GM12892 (cell line): ENCODE results near the gene ARRDC5.

ENCODE experiments used
- POLR2A ChIP-seq: IDR thresholded peaks from 2 replicates; pipeline ENCODE4 v1.6.1; 2011; ENCODE audit warnings: low read depth, low read length, control low read depth
- POLR2AphosphoS5 ChIP-seq: IDR thresholded peaks from 2 replicates; pipeline ENCODE4 v1.6.1; 2011; ENCODE audit warnings: low read depth, low read length, control low read depth
- TAF1 ChIP-seq: IDR thresholded peaks from 2 replicates; pipeline ENCODE4 v1.6.1; 2011; ENCODE audit warnings: low read depth, mild to moderate bottlenecking, control low read depth, low read length, borderline replicate concordance

DNA sequence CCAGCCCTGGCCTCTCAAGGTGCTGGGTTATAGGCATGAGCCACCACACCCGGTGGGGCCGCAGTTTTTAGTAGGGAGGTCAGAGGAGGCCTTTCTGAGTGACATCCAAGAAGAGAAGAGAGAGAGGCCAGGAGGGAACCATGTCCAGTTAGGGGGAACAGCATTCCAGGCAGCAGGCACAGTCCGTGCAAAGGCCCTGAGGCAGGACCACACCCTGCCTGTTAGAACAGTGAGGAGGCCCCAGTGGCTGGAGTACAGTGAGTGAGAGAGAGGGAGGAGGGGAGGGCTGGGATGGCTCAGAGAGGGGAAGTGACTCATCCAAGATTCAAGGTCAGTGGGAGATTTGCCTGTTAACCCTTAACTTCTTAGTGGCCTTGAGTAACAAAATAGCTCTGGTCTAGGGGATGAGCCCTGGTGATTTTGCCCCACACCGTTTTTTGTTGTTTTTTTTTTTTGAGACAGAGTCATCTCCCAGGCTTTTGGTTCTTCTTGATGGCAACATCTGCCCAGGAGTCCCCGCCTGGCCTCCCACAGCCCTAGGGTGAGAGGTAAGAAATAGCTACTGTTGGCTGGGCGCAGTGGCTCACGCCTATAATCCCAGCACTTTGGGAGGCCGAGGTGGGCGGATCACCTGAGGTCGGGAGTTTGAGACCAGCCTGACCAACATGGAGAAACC is 32.5 kb downstream of the ARRDC5 start:
- no peak for TF ChIP-seq POLR2AphosphoS5
- TF ChIP-seq TAF1, result no peak
- no peak for TF ChIP-seq POLR2A
